ENCODE measurements around the gene PCNT. TPM values are rescaled to one million over a fixed set of nuclear protein-coding genes. Genes with fewer than 3 reads are reported as not detected.

PCNT gene
- total RNA-seq, 1 experiment from 2014 or later, result 34.0 TPM

- TF ChIP-seq, protein P1, sequence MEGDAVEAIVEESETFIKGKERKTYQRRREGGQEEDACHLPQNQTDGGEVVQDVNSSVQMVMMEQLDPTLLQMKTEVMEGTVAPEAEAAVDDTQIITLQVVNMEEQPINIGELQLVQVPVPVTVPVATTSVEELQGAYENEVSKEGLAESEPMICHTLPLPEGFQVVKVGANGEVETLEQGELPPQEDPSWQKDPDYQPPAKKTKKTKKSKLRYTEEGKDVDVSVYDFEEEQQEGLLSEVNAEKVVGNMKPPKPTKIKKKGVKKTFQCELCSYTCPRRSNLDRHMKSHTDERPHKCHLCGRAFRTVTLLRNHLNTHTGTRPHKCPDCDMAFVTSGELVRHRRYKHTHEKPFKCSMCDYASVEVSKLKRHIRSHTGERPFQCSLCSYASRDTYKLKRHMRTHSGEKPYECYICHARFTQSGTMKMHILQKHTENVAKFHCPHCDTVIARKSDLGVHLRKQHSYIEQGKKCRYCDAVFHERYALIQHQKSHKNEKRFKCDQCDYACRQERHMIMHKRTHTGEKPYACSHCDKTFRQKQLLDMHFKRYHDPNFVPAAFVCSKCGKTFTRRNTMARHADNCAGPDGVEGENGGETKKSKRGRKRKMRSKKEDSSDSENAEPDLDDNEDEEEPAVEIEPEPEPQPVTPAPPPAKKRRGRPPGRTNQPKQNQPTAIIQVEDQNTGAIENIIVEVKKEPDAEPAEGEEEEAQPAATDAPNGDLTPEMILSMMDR (IDR thresholded peaks at IDR 0.05; ENCODE audit: unreplicated experiment), result no peak
- ChIA-PET CTCF (interaction anchor here (0.5 to 1.6 kb wide), 9 partner anchors 9 to 280 kb away, joined by 3 to 9 read pairs (median 4); no protein-coding TSS in a partner anchor), POLR2A (interaction anchor here (0.6 to 2.0 kb wide), 12 partner anchors 14 to 311 kb away, joined by 3 to 20 read pairs (median 4); partner anchors contain the start of genes DIP2A, MCM3AP, PRMT2 and YBEY)
- H3K36me3 Mint-ChIP-seq (ENCODE audit: insufficient read depth, unreplicated experiment), result peaks cover 43% of the 10 kb centered on the region
- intact Hi-C loops (cut with micrococcal nuclease), result no loop called here
- peak overlapping the region; percentile 72 for H3K27ac Mint-ChIP-seq (ENCODE audit: low read depth, unreplicated experiment)
- BruUV-seq (replicated peaks), result TSS peak; percentile 13
- H3K27me3 Mint-ChIP-seq (ENCODE audit: insufficient read depth, unreplicated experiment), result no peaks in the 10 kb centered on the region
- peak overlapping the region; percentile 86 for H3K4me3 Mint-ChIP-seq (ENCODE audit: unreplicated experiment)
- H3K4me1 Mint-ChIP-seq (ENCODE audit: insufficient read depth, unreplicated experiment), result peaks cover 17% of the 10 kb centered on the region
- no peaks in the 10 kb centered on the region for H3K9me3 Mint-ChIP-seq (ENCODE audit: unreplicated experiment)
- no peak for DNase-seq (ENCODE audit: unreplicated experiment)
Measured at GRCh38 chr21:46326110-46326703, 2.3 kb downstream of the PCNT start.

- intact Hi-C loops (cut with micrococcal nuclease), result no loop called here
- H3K36me3 Mint-ChIP-seq (ENCODE audit: insufficient read depth, unreplicated experiment), result peaks cover 57% of the 10 kb centered on the region
Measured at GRCh38 chr21:46327711-46328110, 3.8 kb downstream of the PCNT start.

GRCh38 chr21:46328151-46328550, 4.2 kb downstream of the PCNT start:
- H3K36me3 Mint-ChIP-seq (ENCODE audit: insufficient read depth, unreplicated experiment), result peaks cover 61% of the 10 kb centered on the region
- H3K4me3 Mint-ChIP-seq (ENCODE audit: unreplicated experiment), result no peak overlapping the region
- no TSS peak for BruUV-seq (replicated peaks)
- H3K9me3 Mint-ChIP-seq (ENCODE audit: unreplicated experiment), result no peaks in the 10 kb centered on the region
- ChIA-PET POLR2A (no interaction called here), CTCF (no interaction called here)
- intact Hi-C loops (cut with micrococcal nuclease), result no loop called here
- no peak overlapping the region for H3K27ac Mint-ChIP-seq (ENCODE audit: low read depth, unreplicated experiment)
- no peaks in the 10 kb centered on the region for H3K27me3 Mint-ChIP-seq (ENCODE audit: insufficient read depth, unreplicated experiment)
- TF ChIP-seq, protein P1 (IDR thresholded peaks at IDR 0.05; ENCODE audit: unreplicated experiment), result no peak
- no peak for DNase-seq (ENCODE audit: unreplicated experiment)
- peaks cover 12% of the 10 kb centered on the region for H3K4me1 Mint-ChIP-seq (ENCODE audit: insufficient read depth, unreplicated experiment)

More at GRCh38 chr21:46327711-46328110, 3.8 kb downstream of the PCNT start:
- no peak overlapping the region for H3K4me3 Mint-ChIP-seq (ENCODE audit: unreplicated experiment)
- DNase-seq (ENCODE audit: unreplicated experiment), result no peak
- H3K4me1 Mint-ChIP-seq (ENCODE audit: insufficient read depth, unreplicated experiment), result peaks cover 12% of the 10 kb centered on the region
- H3K27me3 Mint-ChIP-seq (ENCODE audit: insufficient read depth, unreplicated experiment), result no peaks in the 10 kb centered on the region
- ChIA-PET CTCF (no interaction called here), POLR2A (no interaction called here)
- no peaks in the 10 kb centered on the region for H3K9me3 Mint-ChIP-seq (ENCODE audit: unreplicated experiment)
- BruUV-seq (replicated peaks), result no TSS peak
- TF ChIP-seq, protein P1 (IDR thresholded peaks at IDR 0.05; ENCODE audit: unreplicated experiment), result no peak
- no peak overlapping the region for H3K27ac Mint-ChIP-seq (ENCODE audit: low read depth, unreplicated experiment)

- no peak overlapping the region for H3K27ac Mint-ChIP-seq (ENCODE audit: low read depth, unreplicated experiment)
- ChIA-PET CTCF (interaction anchor here (0.6 kb wide), 1 partner anchor 125 kb away, joined by 3 read pairs; no protein-coding TSS in a partner anchor), POLR2A (no interaction called here)
- no TSS peak for BruUV-seq (replicated peaks)
- DNase-seq (ENCODE audit: unreplicated experiment), result no peak
- TF ChIP-seq, protein P1 (IDR thresholded peaks at IDR 0.05; ENCODE audit: unreplicated experiment), result no peak
- intact Hi-C loops (cut with micrococcal nuclease), result no loop called here
- no peak overlapping the region for H3K4me3 Mint-ChIP-seq (ENCODE audit: unreplicated experiment)
- peaks cover 75% of the 10 kb centered on the region for H3K36me3 Mint-ChIP-seq (ENCODE audit: insufficient read depth, unreplicated experiment)
- H3K4me1 Mint-ChIP-seq (ENCODE audit: insufficient read depth, unreplicated experiment), result peaks cover 12% of the 10 kb centered on the region
- H3K9me3 Mint-ChIP-seq (ENCODE audit: unreplicated experiment), result no peaks in the 10 kb centered on the region
- no peaks in the 10 kb centered on the region for H3K27me3 Mint-ChIP-seq (ENCODE audit: insufficient read depth, unreplicated experiment)
Measured at GRCh38 chr21:46329796-46330195, 5.8 kb downstream of the PCNT start.

Measured in MCF 10A (cell line).